Measurements from ENCODE around the gene C2CD3.
A peak's percentile ranks its signal among the peaks of the same experiment; 100 is the strongest.

C2CD3 gene

GRCh38 chr11:73982595-73982989 lies 188.2 kb downstream of the C2CD3 start, which contains the start of gene UCP2:
Gene UCP2, minus strand, starts transcription at chr11:73982843. Its CDS starts 4,465 bp downstream, at chr11:73978378.
- H3K4me3 ChIP-seq (replicated peaks; ENCODE audit: insufficient read depth, low read length), result peak within 1 kb of the TSS; percentile 59
- no peak for TF ChIP-seq SPI1 (IDR thresholded peaks at IDR 0.05; ENCODE audit: borderline replicate concordance, low read depth)
- TF ChIP-seq GABPA (IDR thresholded peaks at IDR 0.05; ENCODE audit: low read depth), result no peak
- peak; percentile 81; the same call in 1 of the 2 replicates for TF ChIP-seq POLR2AphosphoS5 (IDR thresholded peaks at IDR 0.05; ENCODE audit: low read depth)
- no peaks in the 10 kb centered on the region for H3K27me3 ChIP-seq (ENCODE audit: insufficient read depth, poor library complexity, severe bottlenecking)
- H3K27ac ChIP-seq (replicated peaks), result peak within 1 kb of the TSS; percentile 98
- DNase-seq (ENCODE audit: low read depth in 1 of 2, low spot score in 1 of 2), result peak; percentile 78 to 86

- peak in 1 of 2 experiments; percentile 38 for DNase-seq (ENCODE audit: low read depth in 1 of 2, low spot score in 1 of 2)
- peak overlapping the region; percentile 98 for H3K27ac ChIP-seq (replicated peaks)
- peak overlapping the region; percentile 59 for H3K4me3 ChIP-seq (replicated peaks; ENCODE audit: insufficient read depth, low read length)
- TF ChIP-seq GABPA (IDR thresholded peaks at IDR 0.05; ENCODE audit: low read depth), result no peak
- TF ChIP-seq REST (IDR thresholded peaks at IDR 0.05; ENCODE audit: insufficient replicate concordance, low read depth), result no peak
- TF ChIP-seq SPI1 (IDR thresholded peaks at IDR 0.05; ENCODE audit: borderline replicate concordance, low read depth), result no peak
- no peak for TF ChIP-seq CTCF (IDR thresholded peaks at IDR 0.05; ENCODE audit: insufficient read depth, low read length)
- TF ChIP-seq POLR2AphosphoS5 (IDR thresholded peaks at IDR 0.05; ENCODE audit: low read depth), result no peak; the same call in 1 of the 2 replicates
- H3K27me3 ChIP-seq (ENCODE audit: insufficient read depth, poor library complexity, severe bottlenecking), result no peaks in the 10 kb centered on the region
These were observed 189.6 kb downstream of the C2CD3 start for GRCh38 chr11:73981051-73981805.

- Histone ChIP-seq H3K4me3 (replicated peaks; ENCODE audit: insufficient read depth, low read length) (peak overlapping the region; percentile 59), H3K27me3 (ENCODE audit: insufficient read depth, poor library complexity, severe bottlenecking) (no peaks in the 10 kb centered on the region), H3K27ac (replicated peaks) (peak overlapping the region; percentile 98)
- DNase-seq (ENCODE audit: low read depth in 1 of 2, low spot score in 1 of 2), result peak; percentile 59 to 89
- TF ChIP-seq SPI1 (IDR thresholded peaks at IDR 0.05; ENCODE audit: borderline replicate concordance, low read depth) (peak; percentile 81; the same call in 1 of the 2 replicates), POLR2AphosphoS5 (IDR thresholded peaks at IDR 0.05; ENCODE audit: low read depth) (no peak; the same call in 1 of the 2 replicates), REST (IDR thresholded peaks at IDR 0.05; ENCODE audit: insufficient replicate concordance, low read depth) (no peak), GABPA (IDR thresholded peaks at IDR 0.05; ENCODE audit: low read depth) (no peak), CTCF (IDR thresholded peaks at IDR 0.05; ENCODE audit: insufficient read depth, low read length) (no peak)
These were observed 190.5 kb downstream of the C2CD3 start for GRCh38 chr11:73980001-73980961.

All from HL-60 (cell line).